ENCODE results near the gene PPP1R2. TPM values are rescaled to one million over a fixed set of nuclear protein-coding genes. Genes with fewer than 3 reads are reported as not detected.
A peak's percentile ranks its signal among the peaks of the same experiment; 100 is the strongest.

Gene PPP1R2
- total RNA-seq, 4 donors from 2014 or later, result 45.5 to 80.7 (median 71.6) TPM

- intact Hi-C loops (cut with DNase I; ENCODE audit: low total_unique reads), result no loop called here
- peak in 1 of 2 donors; percentile 60 for DNase-seq (ENCODE audit: low spot score in 2 of 2)
- no peak for TF ChIP-seq POLR2A (IDR thresholded peaks at IDR 0.05)
- no peak for TF ChIP-seq CTCF (IDR thresholded peaks at IDR 0.05)
- H3K4me3 ChIP-seq (ENCODE audit: low read depth, poor library complexity, severe bottlenecking), result no peak overlapping the region
- 81 to 83% methylated on average over 4 of the region's 4 CpGs for WGBS, 2 donors
These were observed 16.7 kb upstream of the PPP1R2 start for GRCh38 chr3:195559723-195560409.

GRCh38 chr3:195558602-195559001 is 15.5 kb upstream of the PPP1R2 start:
- 57 to 69% methylated on average over 3 of the region's 3 CpGs for WGBS, 2 donors
- no peak for DNase-seq (ENCODE audit: low spot score in 2 of 2)
- H3K4me3 ChIP-seq (ENCODE audit: low read depth, poor library complexity, severe bottlenecking), result no peak overlapping the region
- intact Hi-C loops (cut with DNase I; ENCODE audit: low total_unique reads), result no loop called here
- TF ChIP-seq CTCF (IDR thresholded peaks at IDR 0.05), result no peak
- TF ChIP-seq POLR2A (IDR thresholded peaks at IDR 0.05), result no peak

GRCh38 chr3:195557322-195557721 is 14.2 kb upstream of the PPP1R2 start:
- intact Hi-C loops (cut with DNase I; ENCODE audit: low total_unique reads), result no loop called here
- WGBS, 2 donors, result 80 to 81% methylated on average over 4 of the region's 4 CpGs
- TF ChIP-seq POLR2A (IDR thresholded peaks at IDR 0.05) (no peak), CTCF (IDR thresholded peaks at IDR 0.05) (no peak)

GRCh38 chr3:195556390-195556789 is 13.3 kb upstream of the PPP1R2 start:
- intact Hi-C loops (cut with DNase I; ENCODE audit: low total_unique reads), result no loop called here
- DNase-seq (ENCODE audit: low spot score in 2 of 2), result no peak
- no peak overlapping the region for H3K4me3 ChIP-seq (ENCODE audit: low read depth, poor library complexity, severe bottlenecking)
- WGBS, 2 donors, result 43% methylated on average over 10 of the region's 10 CpGs
- TF ChIP-seq POLR2A (IDR thresholded peaks at IDR 0.05), result no peak
- no peak for TF ChIP-seq CTCF (IDR thresholded peaks at IDR 0.05)

More at GRCh38 chr3:195557322-195557721, 14.2 kb upstream of the PPP1R2 start:
- H3K4me3 ChIP-seq (ENCODE audit: low read depth, poor library complexity, severe bottlenecking), result no peak overlapping the region
- DNase-seq (ENCODE audit: low spot score in 2 of 2), result no peak

- intact Hi-C loops (cut with DNase I; ENCODE audit: low total_unique reads), result no loop called here
- no peak for DNase-seq (ENCODE audit: low spot score in 2 of 2)
- no peak overlapping the region for H3K4me3 ChIP-seq (ENCODE audit: low read depth, poor library complexity, severe bottlenecking)
- TF ChIP-seq CTCF (IDR thresholded peaks at IDR 0.05), result no peak
- 77 to 78% methylated on average over 8 of the region's 8 CpGs for WGBS, 2 donors
These were observed 12.0 kb upstream of the PPP1R2 start for GRCh38 chr3:195555110-195555509.

DNA sequence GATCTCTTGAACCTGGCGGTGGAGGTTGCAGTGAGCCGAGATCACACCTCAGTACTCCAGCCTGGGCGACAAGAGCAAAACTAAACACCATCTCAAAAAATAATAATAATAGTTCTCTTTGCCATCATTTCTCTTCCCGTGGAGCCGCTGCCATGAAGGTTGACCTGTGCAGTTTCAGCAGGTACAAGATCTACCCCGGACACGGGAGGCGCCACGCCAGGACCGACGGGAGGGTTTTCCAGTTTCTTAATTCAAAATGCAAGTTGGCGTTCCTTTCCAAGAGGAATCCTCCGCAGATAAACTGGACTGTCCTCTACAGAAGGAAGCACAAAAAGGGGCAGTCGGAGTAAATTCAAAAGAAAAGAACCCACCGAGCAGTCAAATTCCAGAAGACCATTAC is 11.3 kb upstream of the PPP1R2 start:
- H3K4me3 ChIP-seq (ENCODE audit: low read depth, poor library complexity, severe bottlenecking), result no peak overlapping the region
- intact Hi-C loops (cut with DNase I; ENCODE audit: low total_unique reads), result no loop called here
- TF ChIP-seq CTCF (IDR thresholded peaks at IDR 0.05) (no peak), POLR2A (IDR thresholded peaks at IDR 0.05) (no peak)
- no peak for DNase-seq (ENCODE audit: low spot score in 2 of 2)
- WGBS, 2 donors, result 94 to 95% methylated on average over 15 of the region's 15 CpGs

All from lower leg skin (tissue), 4 donors.